NB4 (cell line): Measurements from ENCODE around the gene DNAJC9.

Source experiments
- DNase-seq: peaks from one replicate; pipeline ENCODE4 v3.0.0; 2010; ENCODE audit warnings: low read depth
- H3K4me3 ChIP-seq: one replicate; pipeline ENCODE4 v1.5.1; 2011; ENCODE audit warnings: mild to moderate bottlenecking, low read depth, low read length, moderate library complexity
- CTCF ChIP-seq: IDR thresholded peaks from one replicate; pipeline ENCODE4 v1.5.1; 2012; ENCODE audit warnings: low read depth, low read length
- MAX ChIP-seq: IDR thresholded peaks from 2 replicates; pipeline ENCODE4 v1.6.1; 2011; ENCODE audit warnings: low read depth, low read length
- MYC ChIP-seq: IDR thresholded peaks from 2 replicates; pipeline ENCODE4 v1.6.1; 2011; ENCODE audit warnings: low read depth, low read length
- POLR2A ChIP-seq: IDR thresholded peaks from 2 replicates; pipeline ENCODE4 v1.6.1; 2011; ENCODE audit warnings: mild to moderate bottlenecking; ENCODE audit not compliant: insufficient read length; ENCODE audit errors: extremely low read depth

The DNAJC9 gene

GRCh38 chr10:73246646-73247508 lies at the start of gene DNAJC9:
DNAJC9 (minus strand) TSS chr10:73247255; CDS start chr10:73247189, 66 bp downstream.
- DNase-seq: peak; percentile 99
- H3K4me3 ChIP-seq: peak within 1 kb of the TSS; percentile 96
- TF ChIP-seq POLR2A (peak; percentile 98), CTCF (no peak), MAX (peak; percentile 96), MYC (peak; percentile 99)

GRCh38 chr10:73293461-73293860 lies 46.4 kb upstream of the DNAJC9 start:
- TF ChIP-seq MYC: no peak
- no peak for TF ChIP-seq CTCF
- TF ChIP-seq MAX: no peak
- no peak for TF ChIP-seq POLR2A
- H3K4me3 ChIP-seq: no peak overlapping the region
- no peak for DNase-seq

- no peak for TF ChIP-seq CTCF
- no peak for TF ChIP-seq POLR2A
- TF ChIP-seq MYC: no peak
- TF ChIP-seq MAX: no peak
- DNase-seq: no peak
- H3K4me3 ChIP-seq: no peak overlapping the region
These were observed 42.9 kb upstream of the DNAJC9 start for GRCh38 chr10:73289958-73290357.

GRCh38 chr10:73287441-73287840 lies 40.4 kb upstream of the DNAJC9 start:
- DNase-seq: peak; percentile 20
- H3K4me3 ChIP-seq: no peak overlapping the region
- no peak for TF ChIP-seq POLR2A
- TF ChIP-seq CTCF: no peak
- no peak for TF ChIP-seq MYC
- TF ChIP-seq MAX: no peak

GRCh38 chr10:73281097-73281496 lies 34.0 kb upstream of the DNAJC9 start:
- DNase-seq: no peak
- H3K4me3 ChIP-seq: no peak overlapping the region
- TF ChIP-seq CTCF: no peak
- no peak for TF ChIP-seq MAX
- no peak for TF ChIP-seq POLR2A
- TF ChIP-seq MYC: no peak
